ENCODE results near the gene TENM4. TPM values are rescaled to one million over a fixed set of nuclear protein-coding genes. Genes with fewer than 3 reads are reported as not detected.

Gene TENM4
- total RNA-seq, 1 experiment from 2014 or later: 25.0 TPM

- no peak for TF ChIP-seq ZNF416 (CRISPR knock-in tag; IDR thresholded peaks at IDR 0.05)
Measured at GRCh38 chr11:79404325-79404724, 36.5 kb downstream of the TENM4 start (continued).

- DNase-seq (ENCODE audit: low spot score): no peak
- Mint-ChIP-seq H3K27ac (no peak overlapping the region), H3K4me1 (peaks cover 15% of the 10 kb centered on the region), H3K27me3 (ENCODE audit: low read depth) (no peaks in the 10 kb centered on the region), H3K4me3 (no peak overlapping the region), H3K9me3 (no peaks in the 10 kb centered on the region), H3K36me3 (no peaks in the 10 kb centered on the region)
- TF ChIP-seq ZSCAN18 (CRISPR knock-in tag; IDR thresholded peaks at IDR 0.05): no peak
- TF ChIP-seq CDX4 (CRISPR knock-in tag; IDR thresholded peaks at IDR 0.05; ENCODE audit: borderline replicate concordance): no peak
- TF ChIP-seq RELA (CRISPR knock-in tag; IDR thresholded peaks at IDR 0.05; ENCODE audit: borderline replicate concordance): no peak
- no peak for TF ChIP-seq MAX (CRISPR knock-in tag; IDR thresholded peaks at IDR 0.05)
- TF ChIP-seq USF2 (CRISPR knock-in tag; IDR thresholded peaks at IDR 0.05): no peak
- no peak for TF ChIP-seq CTCF (IDR thresholded peaks at IDR 0.05)
- TF ChIP-seq PRRX2 (CRISPR knock-in tag; IDR thresholded peaks at IDR 0.05): no peak
- TF ChIP-seq ZNF121 (CRISPR knock-in tag; IDR thresholded peaks at IDR 0.05): no peak
- no peak for TF ChIP-seq JAZF1 (CRISPR knock-in tag; IDR thresholded peaks at IDR 0.05)
- TF ChIP-seq USF1 (CRISPR knock-in tag; IDR thresholded peaks at IDR 0.05): no peak
- TF ChIP-seq ESRRA (CRISPR knock-in tag; IDR thresholded peaks at IDR 0.05; ENCODE audit: borderline replicate concordance): no peak
- no peak for TF ChIP-seq ATF2 (CRISPR knock-in tag; IDR thresholded peaks at IDR 0.05; ENCODE audit: borderline replicate concordance, low read depth)
- no peak for TF ChIP-seq AR (CRISPR knock-in tag; IDR thresholded peaks at IDR 0.05)
- TF ChIP-seq ZNF425 (CRISPR knock-in tag; conservative IDR thresholded peaks at IDR 0.05): no peak
- TF ChIP-seq IRF2 (CRISPR knock-in tag; IDR thresholded peaks at IDR 0.05; ENCODE audit: borderline replicate concordance, low read depth): no peak
- no peak for TF ChIP-seq NR1H2 (CRISPR knock-in tag; IDR thresholded peaks at IDR 0.05)
- no peak for TF ChIP-seq E2F1 (CRISPR knock-in tag; IDR thresholded peaks at IDR 0.05)
- TF ChIP-seq SP1 (CRISPR knock-in tag; conservative IDR thresholded peaks at IDR 0.05): no peak
- ChIA-PET CTCF (interaction anchor here (0.9 to 1.1 kb wide), 2 partner anchors 29 to 88 kb away, joined by 3 read pairs; no protein-coding TSS in a partner anchor), POLR2A (interaction anchor here (1.0 kb wide), 1 partner anchor 35 kb away, joined by 3 read pairs; no protein-coding TSS in a partner anchor)
- no peak for ATAC-seq
Measured at GRCh38 chr11:79403839-79404238, 37.0 kb downstream of the TENM4 start.

All from WTC11 (cell line).